ENCODE results near the gene CAMTA1. TPM values are rescaled to one million over a fixed set of nuclear protein-coding genes. Genes with fewer than 3 reads are reported as not detected.

CAMTA1 gene
- total and polyA plus RNA-seq, 8 donors: 42.8 to 213 (median 118) TPM

GRCh38 chr1:6799499-6799898 is 14.2 kb downstream of the CAMTA1 start:
- H3K4me1 ChIP-seq: peaks cover 29 to 81% (median 54%) of the 10 kb centered on the region in 4 donors
- intact Hi-C loops (cut with DNase I; ENCODE audit: low total_unique reads): loop anchor here (10.0 kb wide), 1 partner anchor 95 kb away; no protein-coding TSS in a partner anchor
- H3K27ac ChIP-seq: no peak overlapping the region
- no peaks in the 10 kb centered on the region for H3K36me3 ChIP-seq
- DNase-seq: no peak
- H3K27me3 ChIP-seq: no peaks in the 10 kb centered on the region
- H3K9me3 ChIP-seq: no peaks in the 10 kb centered on the region
- WGBS, 5 donors: 87 to 98% (median 92%) methylated on average over 4 of the region's 4 CpGs
- TF ChIP-seq EP300 (IDR thresholded peaks at IDR 0.05) (no peak), POLR2A (IDR thresholded peaks at IDR 0.05) (no peak), POLR2AphosphoS5 (IDR thresholded peaks at IDR 0.05) (no peak)
- TF ChIP-seq, protein P1, sequence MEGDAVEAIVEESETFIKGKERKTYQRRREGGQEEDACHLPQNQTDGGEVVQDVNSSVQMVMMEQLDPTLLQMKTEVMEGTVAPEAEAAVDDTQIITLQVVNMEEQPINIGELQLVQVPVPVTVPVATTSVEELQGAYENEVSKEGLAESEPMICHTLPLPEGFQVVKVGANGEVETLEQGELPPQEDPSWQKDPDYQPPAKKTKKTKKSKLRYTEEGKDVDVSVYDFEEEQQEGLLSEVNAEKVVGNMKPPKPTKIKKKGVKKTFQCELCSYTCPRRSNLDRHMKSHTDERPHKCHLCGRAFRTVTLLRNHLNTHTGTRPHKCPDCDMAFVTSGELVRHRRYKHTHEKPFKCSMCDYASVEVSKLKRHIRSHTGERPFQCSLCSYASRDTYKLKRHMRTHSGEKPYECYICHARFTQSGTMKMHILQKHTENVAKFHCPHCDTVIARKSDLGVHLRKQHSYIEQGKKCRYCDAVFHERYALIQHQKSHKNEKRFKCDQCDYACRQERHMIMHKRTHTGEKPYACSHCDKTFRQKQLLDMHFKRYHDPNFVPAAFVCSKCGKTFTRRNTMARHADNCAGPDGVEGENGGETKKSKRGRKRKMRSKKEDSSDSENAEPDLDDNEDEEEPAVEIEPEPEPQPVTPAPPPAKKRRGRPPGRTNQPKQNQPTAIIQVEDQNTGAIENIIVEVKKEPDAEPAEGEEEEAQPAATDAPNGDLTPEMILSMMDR (IDR thresholded peaks at IDR 0.05): no peak
- no peak overlapping the region for H3K4me3 ChIP-seq

- no peaks in the 10 kb centered on the region for H3K27me3 ChIP-seq
- 11 to 21% (median 13%) methylated on average over 4 of the region's 4 CpGs for WGBS, 5 donors
- H3K36me3 ChIP-seq: no peaks in the 10 kb centered on the region
- no peak for DNase-seq
- no peak overlapping the region for H3K4me3 ChIP-seq
- H3K27ac ChIP-seq: peak overlapping the region; percentile 24 to 86 (median 60)
- peaks cover 22 to 80% (median 50%) of the 10 kb centered on the region in 4 donors for H3K4me1 ChIP-seq
- H3K9me3 ChIP-seq: no peaks in the 10 kb centered on the region
- TF ChIP-seq POLR2A (IDR thresholded peaks at IDR 0.05): no peak
- peak in 2 of 3 donors; percentile 60 to 77 for TF ChIP-seq POLR2AphosphoS5 (IDR thresholded peaks at IDR 0.05)
- intact Hi-C loops (cut with DNase I; ENCODE audit: low total_unique reads): no loop called here
Observed at GRCh38 chr1:6800745-6801144, 15.5 kb downstream of the CAMTA1 start.

DNA sequence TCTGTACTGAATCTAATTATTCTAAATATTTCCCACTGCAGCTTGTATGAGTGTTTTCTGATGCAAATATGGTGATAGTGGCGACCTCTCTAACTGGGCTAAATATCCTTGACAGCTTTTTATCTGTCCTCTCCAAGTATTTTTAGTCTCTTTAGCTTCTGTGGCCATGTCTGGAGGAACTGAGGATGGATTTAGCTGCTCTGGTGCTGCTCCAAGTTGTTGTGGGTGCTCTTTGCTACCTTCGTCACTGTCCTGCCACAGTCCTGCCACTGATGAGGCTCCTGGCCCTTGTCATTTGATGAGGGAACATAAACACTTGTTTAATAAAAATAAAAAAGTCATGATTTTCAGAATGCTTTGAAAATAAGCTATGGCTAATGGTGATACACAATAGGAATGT is 15.9 kb downstream of the CAMTA1 start:
- Histone ChIP-seq H3K9me3 (no peaks in the 10 kb centered on the region), H3K36me3 (no peaks in the 10 kb centered on the region), H3K27me3 (no peaks in the 10 kb centered on the region), H3K27ac (peak overlapping the region in 4 of 5 donors; percentile 60 to 86 (median 64)), H3K4me1 (peaks cover 24 to 79% (median 49%) of the 10 kb centered on the region in 4 donors), H3K4me3 (no peak overlapping the region)
- intact Hi-C loops (cut with DNase I; ENCODE audit: low total_unique reads): no loop called here
- DNase-seq: no peak
- WGBS, 5 donors: 85 to 94% (median 92%) methylated on average over 2 of the region's 2 CpGs
- TF ChIP-seq, protein P1 (IDR thresholded peaks at IDR 0.05): no peak
- TF ChIP-seq POLR2AphosphoS5 (IDR thresholded peaks at IDR 0.05): no peak
- TF ChIP-seq EP300 (IDR thresholded peaks at IDR 0.05): no peak
- TF ChIP-seq POLR2A (IDR thresholded peaks at IDR 0.05): no peak

DNA sequence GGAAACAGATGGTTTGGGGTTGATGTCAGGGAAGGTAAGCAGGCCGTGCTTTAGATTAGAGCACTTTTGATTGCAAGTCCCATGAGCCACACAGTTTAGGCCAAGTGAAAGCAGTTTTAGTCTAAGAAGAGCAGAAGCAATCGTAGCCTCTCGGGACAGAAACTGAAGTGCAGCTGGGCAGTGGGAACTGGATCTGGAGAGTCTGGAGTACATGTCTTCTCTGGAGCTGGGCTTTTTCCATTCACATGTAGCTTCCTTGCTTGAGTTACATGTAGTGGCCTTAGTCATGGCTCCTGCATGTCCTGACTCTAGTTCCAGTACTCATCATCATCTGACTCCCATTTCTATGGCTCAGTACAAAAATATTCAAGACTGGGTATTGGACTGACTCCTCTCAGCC is 16.7 kb downstream of the CAMTA1 start:
- Histone ChIP-seq H3K27me3 (no peaks in the 10 kb centered on the region), H3K9me3 (no peaks in the 10 kb centered on the region), H3K27ac (peak overlapping the region in 2 of 5 donors; percentile 69 to 86), H3K4me3 (no peak overlapping the region), H3K36me3 (no peaks in the 10 kb centered on the region), H3K4me1 (peaks cover 26 to 79% (median 51%) of the 10 kb centered on the region in 4 donors)
- TF ChIP-seq POLR2AphosphoS5 (IDR thresholded peaks at IDR 0.05) (no peak), POLR2A (IDR thresholded peaks at IDR 0.05) (no peak), EP300 (IDR thresholded peaks at IDR 0.05) (no peak)
- TF ChIP-seq, protein P1 (IDR thresholded peaks at IDR 0.05): no peak
- intact Hi-C loops (cut with DNase I; ENCODE audit: low total_unique reads): no loop called here
- WGBS, 5 donors: 62 to 76% (median 74%) methylated on average over 3 of the region's 3 CpGs
- no peak for DNase-seq

DNA sequence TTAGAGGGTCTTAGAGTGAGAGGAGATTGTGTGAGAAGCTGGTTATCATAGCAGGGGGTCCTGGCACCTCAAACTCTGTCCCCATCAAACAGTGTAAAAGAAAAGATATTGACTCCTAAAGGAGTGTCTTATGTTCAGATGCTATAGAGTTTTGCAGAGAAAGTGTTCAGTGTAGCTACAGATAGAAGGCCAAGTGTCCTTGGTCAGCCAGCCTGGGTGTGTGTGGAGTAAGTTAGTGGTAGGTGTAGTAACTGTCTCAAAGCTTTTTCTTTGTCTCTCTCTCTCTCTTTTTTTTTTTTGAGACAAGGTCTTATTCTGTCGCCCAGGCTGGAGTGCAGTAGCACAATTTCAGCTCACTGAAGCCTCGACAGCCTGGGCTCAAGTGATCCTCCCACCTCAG is 17.2 kb downstream of the CAMTA1 start:
- intact Hi-C loops (cut with DNase I; ENCODE audit: low total_unique reads): no loop called here

More for the DNA sequence above, 17.2 kb downstream of the CAMTA1 start:
- Histone ChIP-seq H3K9me3 (no peaks in the 10 kb centered on the region), H3K4me3 (no peak overlapping the region), H3K4me1 (peaks cover 27 to 80% (median 52%) of the 10 kb centered on the region in 4 donors), H3K27ac (peak overlapping the region in 2 of 5 donors; percentile 69 to 86), H3K36me3 (no peaks in the 10 kb centered on the region), H3K27me3 (no peaks in the 10 kb centered on the region)
- TF ChIP-seq POLR2A (IDR thresholded peaks at IDR 0.05) (no peak), POLR2AphosphoS5 (IDR thresholded peaks at IDR 0.05) (no peak), EP300 (IDR thresholded peaks at IDR 0.05) (no peak)
- TF ChIP-seq, protein P1 (IDR thresholded peaks at IDR 0.05): no peak
- 93 to 97% (median 95%) methylated on average over 2 of the region's 2 CpGs for WGBS, 5 donors
- no peak for DNase-seq

Measured in stomach (tissue), 9 donors.